Breast epithelium (tissue), 3 donors: ENCODE measurements around the gene ARL8A.

Experiments
- CTCF ChIP-seq, 3 donors: fragments of 450-650 bp; IDR thresholded peaks; one replicate each; pipeline ENCODE4 v1.5.1; 2016 to 2017; ENCODE audit warnings: antibody characterized with exemption in 3 of 3, mild to moderate bottlenecking in 3 of 3, moderate library complexity in 3 of 3
- POLR2A ChIP-seq: fragments of 450-650 bp; IDR thresholded peaks from one replicate; pipeline ENCODE4 v1.6.1; 2016; ENCODE audit warnings: antibody characterized with exemption, mild to moderate bottlenecking, moderate library complexity
- POLR2AphosphoS5 ChIP-seq, 3 donors: sonication (generic); formaldehyde crosslinking; IDR thresholded peaks; one replicate each; pipeline ENCODE4 v1.6.1; 2017; ENCODE audit warnings: antibody characterized with exemption in 3 of 3

- TF ChIP-seq CTCF (IDR thresholded peaks at IDR 0.05) (no peak), POLR2A (no peak), POLR2AphosphoS5 (IDR thresholded peaks at IDR 0.05) (no peak)
Measured at GRCh38 chr1:202150602-202151001, 6.1 kb upstream of the ARL8A start.
